MM.1S (cell line): ENCODE measurements around the gene ADAMTS4.

Experiments used
- DNase-seq: peaks from one replicate; pipeline ENCODE4 v3.0.0-alpha.2; 2015
- H2AFZ ChIP-seq: fragments of 300-600 bp; sonication (generic); 2 replicates; pipeline ENCODE4 v1.6.0; 2016; ENCODE audit warnings: antibody characterized with exemption, low read length
- H3F3A ChIP-seq: fragments of 300-600 bp; sonication (generic); 2 replicates; pipeline ENCODE4 v1.6.1; 2016; ENCODE audit warnings: mild to moderate bottlenecking, antibody characterized with exemption, low read length, moderate library complexity, mixed read lengths; ENCODE audit not compliant: insufficient read depth
- H3K27ac ChIP-seq: fragments of 300-600 bp; sonication (generic); 2 replicates; pipeline ENCODE4 v1.5.1; 2016; ENCODE audit warnings: mild to moderate bottlenecking, low read length
- H3K27me3 ChIP-seq: fragments of 300-600 bp; sonication (generic); replicated peaks from 2 replicates; pipeline ENCODE4 v1.6.0; 2016; ENCODE audit warnings: low read length; ENCODE audit not compliant: insufficient read depth
- H3K36me3 ChIP-seq: fragments of 300-600 bp; sonication (generic); replicated peaks from 2 replicates; pipeline ENCODE4 v1.6.1; 2016; ENCODE audit warnings: mild to moderate bottlenecking, low read length, mixed read lengths; ENCODE audit not compliant: insufficient read depth
- H3K4me1 ChIP-seq: fragments of 300-600 bp; sonication (generic); 2 replicates; pipeline ENCODE4 v1.6.1; 2016; ENCODE audit warnings: low read length, mixed read lengths
- H3K4me2 ChIP-seq: fragments of 300-600 bp; sonication (generic); 2 replicates; pipeline ENCODE4 v1.6.0; 2016; ENCODE audit warnings: low read depth, low read length
- H3K4me3 ChIP-seq: fragments of 300-600 bp; sonication (generic); 2 replicates; pipeline ENCODE4 v1.5.1; 2016; ENCODE audit warnings: low read length, mixed read lengths
- H3K79me2 ChIP-seq: fragments of 300-600 bp; sonication (generic); 2 replicates; pipeline ENCODE4 v1.6.1; 2016; ENCODE audit warnings: mixed run types, low read length, mixed read lengths
- H3K9ac ChIP-seq: fragments of 300-600 bp; sonication (generic); 2 replicates; pipeline ENCODE4 v1.6.1; 2016; ENCODE audit warnings: low read length, mixed read lengths
- H3K9me2 ChIP-seq: fragments of 300-600 bp; sonication (generic); replicated peaks from 2 replicates; pipeline ENCODE4 v1.6.1; 2016; ENCODE audit warnings: mild to moderate bottlenecking, low read length, mixed read lengths; ENCODE audit not compliant: insufficient read depth
- H3K9me3 ChIP-seq: fragments of 300-600 bp; sonication (generic); replicated peaks from 2 replicates; pipeline ENCODE4 v1.6.1; 2016; ENCODE audit warnings: mild to moderate bottlenecking, low read length, mixed read lengths; ENCODE audit not compliant: insufficient read depth
- H4K20me1 ChIP-seq: fragments of 300-600 bp; sonication (generic); 2 replicates; pipeline ENCODE4 v1.6.1; 2016; ENCODE audit warnings: mild to moderate bottlenecking, low read length, moderate library complexity, mixed read lengths; ENCODE audit not compliant: insufficient read depth
- CTCF ChIP-seq: fragments of 300-600 bp; sonication (generic); IDR thresholded peaks from 2 replicates; pipeline ENCODE4 v1.5.1; 2016; ENCODE audit warnings: antibody characterized with exemption, low read length, mixed read lengths
- EZH2 ChIP-seq: fragments of 300-600 bp; sonication (generic); optimal IDR thresholded peaks from 2 replicates; pipeline ENCODE3; 2017; ENCODE audit warnings: low read depth, mild to moderate bottlenecking, antibody characterized with exemption, low read length, mixed read lengths
- EZH2phosphoT487 ChIP-seq: fragments of 300-600 bp; sonication (generic); IDR thresholded peaks from 2 replicates; pipeline ENCODE4 v1.6.1; 2018; ENCODE audit warnings: antibody characterized with exemption, low read length

The ADAMTS4 gene

GRCh38 chr1:161139766-161140165 lies 59.1 kb downstream of the ADAMTS4 start:
- peaks cover 15% of the 10 kb centered on the region for H3K79me2 ChIP-seq
- no peaks in the 10 kb centered on the region for H3K9me2 ChIP-seq
- no peak overlapping the region for H3K9ac ChIP-seq
- H2AFZ ChIP-seq: no peak overlapping the region
- peaks cover 11% of the 10 kb centered on the region; the same call in 1 of the 2 replicates for H3F3A ChIP-seq
- H3K36me3 ChIP-seq: no peaks in the 10 kb centered on the region
- H3K4me1 ChIP-seq: no peaks in the 10 kb centered on the region
- no peak overlapping the region for H3K4me2 ChIP-seq
- TF ChIP-seq EZH2 (no peak), EZH2phosphoT487 (no peak), CTCF (peak; percentile 56)
- peak; percentile 66 for DNase-seq
- no peaks in the 10 kb centered on the region for H4K20me1 ChIP-seq
- no peak overlapping the region for H3K27ac ChIP-seq
- H3K9me3 ChIP-seq: no peaks in the 10 kb centered on the region
- H3K27me3 ChIP-seq: no peaks in the 10 kb centered on the region
- H3K4me3 ChIP-seq: no peak overlapping the region

GRCh38 chr1:161138431-161138830 lies 60.4 kb downstream of the ADAMTS4 start:
- H3K36me3 ChIP-seq: no peaks in the 10 kb centered on the region
- H4K20me1 ChIP-seq: no peaks in the 10 kb centered on the region
- peaks cover 29% of the 10 kb centered on the region for H3K79me2 ChIP-seq
- TF ChIP-seq CTCF (no peak), EZH2phosphoT487 (no peak), EZH2 (no peak)
- no peak for DNase-seq
- peaks cover 13% of the 10 kb centered on the region; the same call in 1 of the 2 replicates for H3F3A ChIP-seq
- H3K4me2 ChIP-seq: no peak overlapping the region
- no peaks in the 10 kb centered on the region for H3K4me1 ChIP-seq
- no peak overlapping the region for H3K27ac ChIP-seq
- no peaks in the 10 kb centered on the region for H3K9me2 ChIP-seq
- no peaks in the 10 kb centered on the region for H3K9me3 ChIP-seq
- no peak overlapping the region for H3K9ac ChIP-seq
- H3K27me3 ChIP-seq: no peaks in the 10 kb centered on the region
- H2AFZ ChIP-seq: no peak overlapping the region
- H3K4me3 ChIP-seq: no peak overlapping the region

- no peaks in the 10 kb centered on the region for H4K20me1 ChIP-seq
- no peak overlapping the region for H3K4me2 ChIP-seq
- no peak overlapping the region for H2AFZ ChIP-seq
- peaks cover 15% of the 10 kb centered on the region; the same call in 1 of the 2 replicates for H3F3A ChIP-seq
- no peaks in the 10 kb centered on the region for H3K9me2 ChIP-seq
- H3K27me3 ChIP-seq: no peaks in the 10 kb centered on the region
- H3K9me3 ChIP-seq: no peaks in the 10 kb centered on the region
- TF ChIP-seq EZH2phosphoT487: no peak
- no peak for TF ChIP-seq CTCF
- TF ChIP-seq EZH2: no peak
- no peaks in the 10 kb centered on the region for H3K36me3 ChIP-seq
- no peak overlapping the region for H3K4me3 ChIP-seq
- H3K4me1 ChIP-seq: no peaks in the 10 kb centered on the region
- DNase-seq: no peak
- H3K27ac ChIP-seq: no peak overlapping the region
- no peak overlapping the region for H3K9ac ChIP-seq
- H3K79me2 ChIP-seq: peaks cover 34% of the 10 kb centered on the region
These were observed 61.0 kb downstream of the ADAMTS4 start for GRCh38 chr1:161137881-161138280.
